KMS-11 (cell line): ENCODE results near the gene ITGB1BP1.
"Not testable (repeated sequence)": the region's sequence is repeated elsewhere in the genome, so short reads cannot be mapped to it uniquely, and the experiment has no call there.

ENCODE experiments used
- H2AFZ ChIP-seq: fragments of 200-600 bp; sonication (generic); 2 replicates; pipeline ENCODE4 v1.6.1; 2016; ENCODE audit warnings: antibody characterized with exemption, mixed run types, low read depth
- H3K27ac ChIP-seq: fragments of 200-600 bp; sonication (generic); 2 replicates; pipeline ENCODE4 v1.6.1; 2016; ENCODE audit warnings: mild to moderate bottlenecking, mixed run types
- H3K27me3 ChIP-seq: fragments of 200-600 bp; sonication (generic); 2 replicates; pipeline ENCODE4 v1.6.1; 2017; ENCODE audit warnings: mild to moderate bottlenecking, low read depth, mixed run types, moderate library complexity; ENCODE audit not compliant: insufficient read depth
- H3K36me3 ChIP-seq: fragments of 200-600 bp; sonication (generic); 2 replicates; pipeline ENCODE4 v1.6.1; 2017; ENCODE audit warnings: mild to moderate bottlenecking, mixed run types; ENCODE audit not compliant: insufficient read depth
- H3K4me1 ChIP-seq: fragments of 200-600 bp; sonication (generic); 2 replicates; pipeline ENCODE4 v1.6.1; 2016; ENCODE audit warnings: mild to moderate bottlenecking, low read depth, mixed run types; ENCODE audit not compliant: poor library complexity, severe bottlenecking
- H3K4me2 ChIP-seq: fragments of 200-600 bp; sonication (generic); 2 replicates; pipeline ENCODE4 v1.7.0; 2016; ENCODE audit warnings: mild to moderate bottlenecking, mixed run types
- H3K4me3 ChIP-seq: fragments of 200-600 bp; sonication (generic); IDR thresholded peaks from 2 replicates; pipeline ENCODE4 v1.6.1; 2017; ENCODE audit warnings: low read depth, low read length, mixed read lengths; ENCODE audit not compliant: insufficient read depth
- H3K79me2 ChIP-seq: fragments of 200-600 bp; sonication (generic); 2 replicates; pipeline ENCODE4 v1.6.1; 2016; ENCODE audit warnings: low read depth, mixed run types; ENCODE audit not compliant: insufficient read depth
- H3K9ac ChIP-seq: fragments of 200-600 bp; sonication (generic); 2 replicates; pipeline ENCODE4 v1.6.1; 2016; ENCODE audit warnings: mild to moderate bottlenecking, mixed run types
- H4K20me1 ChIP-seq: fragments of 200-600 bp; sonication (generic); 2 replicates; pipeline ENCODE4 v1.6.1; 2016; ENCODE audit warnings: mild to moderate bottlenecking, mixed run types; ENCODE audit not compliant: insufficient read depth
- TF ChIP-seq, protein P1 (sequence below): fragments of 200-600 bp; sonication (generic); conservative IDR thresholded peaks from 2 replicates; pipeline ENCODE4 v1.6.1; 2017; ENCODE audit warnings: low read depth, mild to moderate bottlenecking, antibody characterized with exemption, low read length, moderate library complexity, mixed read lengths

The ITGB1BP1 gene

DNA sequence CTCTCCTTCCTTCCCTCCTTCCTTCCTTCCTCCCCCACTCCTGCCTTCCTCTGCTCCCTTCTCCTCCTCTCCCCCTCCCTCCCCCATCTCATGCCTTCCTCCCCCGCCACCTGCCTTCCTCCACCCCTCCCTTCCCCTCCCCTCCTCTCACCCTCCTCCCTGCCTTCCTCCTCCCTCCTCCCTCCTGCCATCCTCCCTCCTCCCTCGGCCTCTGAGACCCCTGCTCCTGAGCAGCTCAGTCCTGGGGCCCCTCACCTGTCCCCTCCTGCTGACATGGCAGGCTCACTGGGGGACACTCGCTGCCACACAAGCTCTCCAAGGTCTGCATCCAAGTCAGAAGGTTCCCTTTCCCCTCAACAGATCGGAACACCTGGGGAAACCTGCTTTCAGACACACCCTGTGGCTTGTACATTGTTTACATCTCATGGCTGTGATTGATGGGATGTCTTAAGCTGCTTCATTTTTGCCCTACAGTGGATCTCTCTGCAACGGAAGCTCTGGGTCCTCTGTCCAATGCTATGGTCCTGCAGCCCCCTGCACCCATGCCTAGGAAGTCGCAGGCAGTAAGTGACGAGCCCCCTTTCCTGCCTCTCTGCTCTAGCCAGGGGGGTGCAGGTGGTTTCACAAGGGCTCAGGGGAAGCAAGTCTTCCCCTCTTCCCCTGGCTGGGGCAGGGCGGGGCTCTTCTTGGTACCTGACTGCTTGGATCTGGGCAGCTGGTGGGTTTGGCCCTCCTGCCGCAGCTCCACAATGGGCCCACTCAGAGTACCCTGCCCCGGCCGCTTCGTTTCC lies 22.9 kb downstream of the ITGB1BP1 start:
- no peak overlapping the region for H3K4me2 ChIP-seq
- TF ChIP-seq, protein P1, sequence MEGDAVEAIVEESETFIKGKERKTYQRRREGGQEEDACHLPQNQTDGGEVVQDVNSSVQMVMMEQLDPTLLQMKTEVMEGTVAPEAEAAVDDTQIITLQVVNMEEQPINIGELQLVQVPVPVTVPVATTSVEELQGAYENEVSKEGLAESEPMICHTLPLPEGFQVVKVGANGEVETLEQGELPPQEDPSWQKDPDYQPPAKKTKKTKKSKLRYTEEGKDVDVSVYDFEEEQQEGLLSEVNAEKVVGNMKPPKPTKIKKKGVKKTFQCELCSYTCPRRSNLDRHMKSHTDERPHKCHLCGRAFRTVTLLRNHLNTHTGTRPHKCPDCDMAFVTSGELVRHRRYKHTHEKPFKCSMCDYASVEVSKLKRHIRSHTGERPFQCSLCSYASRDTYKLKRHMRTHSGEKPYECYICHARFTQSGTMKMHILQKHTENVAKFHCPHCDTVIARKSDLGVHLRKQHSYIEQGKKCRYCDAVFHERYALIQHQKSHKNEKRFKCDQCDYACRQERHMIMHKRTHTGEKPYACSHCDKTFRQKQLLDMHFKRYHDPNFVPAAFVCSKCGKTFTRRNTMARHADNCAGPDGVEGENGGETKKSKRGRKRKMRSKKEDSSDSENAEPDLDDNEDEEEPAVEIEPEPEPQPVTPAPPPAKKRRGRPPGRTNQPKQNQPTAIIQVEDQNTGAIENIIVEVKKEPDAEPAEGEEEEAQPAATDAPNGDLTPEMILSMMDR, result no peak
- H3K79me2 ChIP-seq, result no peaks in the 10 kb centered on the region
- no peaks in the 10 kb centered on the region for H4K20me1 ChIP-seq
- H3K4me3 ChIP-seq, result no peak overlapping the region
- no peak overlapping the region for H3K9ac ChIP-seq
- H3K27ac ChIP-seq, result no peak overlapping the region
- H3K4me1 ChIP-seq, result no peaks in the 10 kb centered on the region
- no peaks in the 10 kb centered on the region for H3K36me3 ChIP-seq
- no peak overlapping the region for H2AFZ ChIP-seq
- no peaks in the 10 kb centered on the region for H3K27me3 ChIP-seq

DNA sequence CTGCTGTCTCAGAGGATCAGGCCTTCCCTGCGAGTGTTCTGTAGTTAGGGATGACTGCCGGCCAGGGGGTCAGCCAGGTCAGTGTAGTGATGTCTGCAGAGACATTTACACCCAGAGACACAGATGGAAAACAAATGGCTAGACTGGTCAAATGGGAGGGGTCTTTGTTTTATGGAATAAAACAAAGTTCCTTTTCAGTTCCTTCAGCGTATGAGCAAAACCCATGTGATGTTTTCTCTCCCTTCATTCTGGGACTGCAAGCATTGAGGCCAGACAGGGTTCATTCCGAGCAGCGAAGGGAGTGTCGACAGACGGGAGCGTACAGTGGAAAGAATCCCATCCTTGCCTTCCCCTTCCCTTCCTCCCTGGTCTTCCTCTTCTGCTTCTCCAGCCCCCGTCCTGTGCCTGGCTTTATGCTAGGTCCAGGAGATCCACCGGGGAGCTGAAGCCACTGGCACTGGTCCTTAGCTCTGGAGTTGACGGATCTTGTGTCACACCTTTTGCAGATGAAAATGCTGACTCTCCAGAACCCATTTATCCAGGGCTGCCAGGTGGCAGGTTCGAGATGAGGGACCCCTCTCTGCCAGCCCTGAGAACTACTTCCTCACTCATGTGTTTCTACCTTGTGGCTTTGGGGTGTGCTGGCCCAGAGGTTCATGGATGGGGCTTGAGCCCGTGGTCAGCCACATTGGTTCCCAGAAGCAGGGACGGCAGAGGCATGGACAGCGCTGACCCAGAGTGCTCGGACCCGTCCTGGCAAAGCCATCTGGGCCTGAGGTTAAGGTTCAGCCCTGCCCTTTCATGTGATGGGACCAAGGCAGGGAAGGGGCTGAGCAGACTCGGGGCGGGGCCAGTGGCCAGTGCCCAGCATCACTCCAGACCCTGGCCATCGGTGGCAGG lies 24.2 kb downstream of the ITGB1BP1 start:
- Histone ChIP-seq H3K4me1 (no peaks in the 10 kb centered on the region), H2AFZ (no peak overlapping the region), H4K20me1 (no peaks in the 10 kb centered on the region), H3K79me2 (no peaks in the 10 kb centered on the region), H3K27ac (no peak overlapping the region), H3K36me3 (no peaks in the 10 kb centered on the region), H3K4me2 (no peak overlapping the region), H3K9ac (no peak overlapping the region), H3K27me3 (no peaks in the 10 kb centered on the region), H3K4me3 (no peak overlapping the region)
- TF ChIP-seq, protein P1, result no peak

DNA sequence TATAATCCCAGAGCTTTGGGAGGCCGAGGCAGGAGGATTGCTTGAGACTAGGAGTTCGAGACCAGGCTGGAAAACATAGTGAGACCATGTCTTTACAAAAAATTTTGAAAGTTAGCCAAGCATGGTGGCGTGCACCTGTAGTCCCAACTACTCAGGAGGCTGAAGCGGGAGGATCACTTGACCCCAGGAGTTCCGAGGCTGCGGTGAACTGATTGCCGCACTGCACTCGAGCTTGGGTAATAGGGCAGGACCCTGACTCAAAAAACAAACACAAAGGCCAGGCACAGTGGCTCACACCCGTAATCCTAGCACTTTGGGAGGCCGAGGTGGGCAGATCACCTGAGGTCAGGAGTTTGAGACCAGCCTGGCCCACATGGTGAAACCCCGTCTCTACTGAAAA lies 25.1 kb downstream of the ITGB1BP1 start:
- H3K4me2 ChIP-seq, H3K27me3 ChIP-seq, H3K36me3 ChIP-seq, H3K4me3 ChIP-seq, H2AFZ ChIP-seq, H3K79me2 ChIP-seq, H3K27ac ChIP-seq, H3K4me1 ChIP-seq, H3K9ac ChIP-seq, H4K20me1 ChIP-seq: not testable (repeated sequence)

DNA sequence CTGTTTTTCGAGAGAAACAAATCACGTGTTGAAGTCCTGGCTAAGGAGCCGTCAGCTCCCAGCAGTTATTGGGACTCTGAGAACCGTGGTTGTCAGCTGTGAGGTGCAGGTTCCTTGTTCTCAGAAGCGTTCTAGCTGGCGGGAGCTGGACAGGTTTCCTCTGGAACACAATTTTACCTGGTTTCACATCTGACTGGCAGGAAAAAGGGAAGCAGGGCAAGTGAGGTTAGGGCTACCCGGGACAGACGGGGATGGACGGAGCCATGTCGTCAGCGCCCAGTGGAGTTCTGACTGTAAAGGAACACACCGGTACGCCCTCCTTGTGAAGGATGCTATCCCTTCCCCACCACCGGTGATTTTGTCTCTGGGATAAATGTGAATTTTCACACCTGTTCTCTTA lies 26.1 kb downstream of the ITGB1BP1 start:
- Histone ChIP-seq H3K27me3 (no peaks in the 10 kb centered on the region), H2AFZ (no peak overlapping the region), H3K27ac (no peak overlapping the region), H3K4me3 (no peak overlapping the region), H3K9ac (no peak overlapping the region), H3K4me1 (no peaks in the 10 kb centered on the region), H3K4me2 (no peak overlapping the region), H4K20me1 (no peaks in the 10 kb centered on the region), H3K36me3 (no peaks in the 10 kb centered on the region), H3K79me2 (no peaks in the 10 kb centered on the region)
- TF ChIP-seq, protein P1, result no peak
